Measurements from ENCODE around the gene E2F3. TPM values are rescaled to one million over a fixed set of nuclear protein-coding genes. Genes with fewer than 3 reads are reported as not detected.

The E2F3 gene
- total RNA-seq, 1 donor, result 11.1 TPM

DNA sequence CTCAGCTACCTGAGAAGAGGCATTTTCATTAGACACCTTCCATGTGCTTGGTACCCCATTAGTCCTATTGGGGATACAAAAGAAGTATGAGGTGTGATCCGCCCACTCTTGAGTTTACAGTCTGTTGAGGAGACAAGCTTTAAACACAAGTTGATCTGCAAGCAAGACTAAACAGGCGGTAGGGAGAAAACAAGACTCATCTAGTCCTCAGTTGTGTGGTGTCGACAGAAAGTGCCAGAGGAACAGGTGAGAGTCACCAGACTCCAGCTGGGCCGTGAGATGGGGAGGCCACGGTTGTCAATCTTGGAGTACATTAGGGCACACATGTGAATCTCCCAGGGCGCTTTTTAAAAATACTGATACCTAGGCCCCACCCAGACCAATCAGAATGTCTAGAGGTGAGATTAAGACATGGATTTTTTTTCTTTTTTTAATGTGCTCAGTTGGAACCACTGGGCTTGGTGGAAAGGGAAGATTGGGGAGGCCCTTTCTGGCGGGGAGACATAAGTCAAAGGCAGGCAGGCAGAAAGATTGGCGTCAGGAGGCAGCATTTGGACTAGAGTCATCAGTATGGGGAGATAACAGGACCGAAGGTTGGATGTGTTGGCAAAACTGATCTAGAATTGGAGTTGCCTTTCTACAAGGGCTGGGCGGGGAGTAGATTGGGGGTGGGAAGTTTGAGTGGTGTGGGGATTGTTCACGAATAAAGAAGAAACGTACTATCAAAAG, 10.4 kb downstream of the E2F3 start:
- Histone ChIP-seq H3K4me3 (ENCODE audit: low read length) (no peak overlapping the region), H3K9me3 (ENCODE audit: low read depth, low read length) (no peaks in the 10 kb centered on the region), H3K4me1 (ENCODE audit: insufficient read depth, low read length) (peaks cover 72% of the 10 kb centered on the region), H3K27me3 (ENCODE audit: insufficient read depth, low read length) (no peaks in the 10 kb centered on the region)

DNA sequence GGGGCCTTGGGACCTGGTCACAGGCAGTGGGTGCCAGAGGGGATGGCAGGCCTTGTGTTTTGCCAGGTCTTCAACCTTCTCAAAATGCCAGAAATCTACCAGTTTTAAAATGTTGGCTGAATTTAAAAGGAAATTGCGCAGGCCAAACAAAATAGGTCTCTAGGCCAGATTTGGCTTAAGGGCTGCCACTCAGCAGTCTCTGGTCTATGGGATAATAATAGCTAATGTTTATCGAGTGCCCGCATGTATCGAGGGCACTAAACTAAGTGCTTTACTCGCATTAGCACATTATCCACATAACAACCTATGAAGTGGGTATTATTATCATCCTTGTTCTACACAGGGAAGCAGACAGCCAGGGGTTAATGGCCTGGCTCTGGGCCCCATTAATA, 11.0 kb downstream of the E2F3 start:
- H3K4me1 ChIP-seq (ENCODE audit: insufficient read depth, low read length), result peaks cover 74% of the 10 kb centered on the region
- H3K9me3 ChIP-seq (ENCODE audit: low read depth, low read length), result no peaks in the 10 kb centered on the region
- H3K4me3 ChIP-seq (ENCODE audit: low read length), result no peak overlapping the region
- no peaks in the 10 kb centered on the region for H3K27me3 ChIP-seq (ENCODE audit: insufficient read depth, low read length)

DNA sequence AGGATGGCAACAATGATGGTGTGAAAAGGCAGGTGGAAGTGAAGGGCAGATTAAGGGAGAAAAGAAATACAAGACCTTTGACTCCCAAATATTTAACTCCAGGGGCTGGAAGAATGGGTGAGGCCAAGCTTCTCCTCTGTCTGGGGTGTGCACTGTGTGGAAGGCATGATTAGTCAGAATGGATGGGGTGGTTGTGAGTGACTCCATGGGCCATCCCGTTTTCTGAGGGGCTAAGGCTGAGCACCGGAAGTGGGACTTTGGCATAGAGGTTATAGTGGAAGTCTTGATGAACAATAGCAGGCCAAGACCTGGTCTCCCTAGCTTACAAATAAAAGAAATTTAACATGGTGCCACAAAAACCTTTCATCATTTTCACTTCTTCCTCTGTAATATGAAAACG, 12.1 kb downstream of the E2F3 start:
- H3K9me3 ChIP-seq (ENCODE audit: low read depth, low read length), result no peaks in the 10 kb centered on the region
- H3K4me3 ChIP-seq (ENCODE audit: low read length), result no peak overlapping the region
- H3K27me3 ChIP-seq (ENCODE audit: insufficient read depth, low read length), result no peaks in the 10 kb centered on the region
- H3K4me1 ChIP-seq (ENCODE audit: insufficient read depth, low read length), result peaks cover 78% of the 10 kb centered on the region

DNA sequence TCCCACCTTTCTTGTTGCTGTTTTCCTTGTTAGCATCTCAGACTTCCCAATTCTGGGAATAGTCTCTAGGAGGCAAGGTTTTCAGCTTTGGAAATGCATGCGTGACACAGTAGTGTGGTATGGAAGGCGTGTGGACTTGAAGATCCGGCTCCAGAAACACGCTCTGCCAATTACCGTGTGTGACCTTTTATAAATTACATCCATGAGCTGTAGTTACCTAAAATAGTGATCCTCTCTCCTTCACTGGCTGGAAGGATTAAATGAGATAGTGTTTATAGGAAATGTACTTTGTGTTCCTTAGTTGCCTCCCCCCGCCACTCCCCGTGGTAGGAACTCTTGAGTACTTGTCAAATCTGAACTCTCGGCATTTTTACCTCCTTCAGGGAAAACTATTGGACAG, 13.0 kb downstream of the E2F3 start:
- H3K9me3 ChIP-seq (ENCODE audit: low read depth, low read length), result no peaks in the 10 kb centered on the region
- H3K4me1 ChIP-seq (ENCODE audit: insufficient read depth, low read length), result peaks cover 78% of the 10 kb centered on the region
- no peaks in the 10 kb centered on the region for H3K27me3 ChIP-seq (ENCODE audit: insufficient read depth, low read length)
- no peak overlapping the region for H3K4me3 ChIP-seq (ENCODE audit: low read length)

DNA sequence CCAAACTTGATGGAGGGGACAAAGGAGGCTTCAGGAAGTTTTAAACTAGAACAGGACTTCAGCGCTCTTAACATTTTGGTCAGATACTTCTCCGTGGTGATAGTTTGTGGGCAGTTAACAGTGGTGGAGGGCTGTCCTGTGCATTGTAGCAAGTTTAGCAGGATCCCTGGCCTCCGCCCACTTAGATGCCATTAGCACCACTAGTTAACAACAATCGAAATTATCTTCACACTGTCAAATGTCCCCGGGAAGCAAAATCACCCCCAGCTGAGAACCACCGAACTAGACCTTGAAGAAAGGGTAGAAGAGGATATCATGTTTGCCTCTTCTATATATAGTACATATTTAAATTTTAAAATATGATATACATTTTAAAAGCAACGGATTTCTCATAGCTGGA, 13.6 kb downstream of the E2F3 start:
- Histone ChIP-seq H3K4me1 (ENCODE audit: insufficient read depth, low read length) (peaks cover 72% of the 10 kb centered on the region), H3K4me3 (ENCODE audit: low read length) (no peak overlapping the region), H3K27me3 (ENCODE audit: insufficient read depth, low read length) (no peaks in the 10 kb centered on the region), H3K9me3 (ENCODE audit: low read depth, low read length) (no peaks in the 10 kb centered on the region)

DNA sequence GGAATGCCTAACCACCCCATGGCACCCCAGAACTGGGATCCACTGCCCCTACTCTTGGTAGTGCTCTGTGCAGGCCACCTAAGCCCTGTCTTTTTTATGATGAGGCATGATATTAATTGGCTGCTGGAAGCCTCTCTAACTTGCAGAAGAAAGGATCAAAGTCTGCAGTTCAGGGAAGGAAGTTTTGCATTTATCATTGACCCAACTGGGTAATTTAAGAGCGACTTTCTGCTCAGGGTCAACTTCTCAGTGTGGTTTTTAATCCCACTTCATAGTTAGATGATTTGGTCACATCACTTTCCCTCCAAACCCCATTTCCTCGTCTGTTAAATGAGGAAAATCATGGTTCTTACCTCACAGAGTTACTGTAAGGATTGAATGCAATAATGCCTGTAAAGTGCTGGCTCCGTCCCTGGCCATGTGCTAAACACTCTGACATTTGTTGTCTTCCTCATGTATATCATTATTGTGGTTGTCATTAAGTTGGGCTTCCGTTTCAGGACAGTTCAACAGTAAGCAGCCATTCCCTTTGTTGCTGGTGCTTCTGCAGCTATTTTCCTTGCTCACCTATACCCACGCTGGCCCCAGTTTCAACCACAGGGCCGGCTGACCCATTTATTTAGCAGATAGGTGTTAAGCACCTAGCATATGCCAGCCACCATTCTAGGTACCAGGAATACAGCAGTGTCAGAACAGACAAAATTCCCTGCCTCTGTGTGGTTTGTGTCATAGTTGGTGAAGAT, 14.2 kb downstream of the E2F3 start:
- H3K4me1 ChIP-seq (ENCODE audit: insufficient read depth, low read length), result peaks cover 66% of the 10 kb centered on the region
- no peak overlapping the region for H3K4me3 ChIP-seq (ENCODE audit: low read length)
- H3K9me3 ChIP-seq (ENCODE audit: low read depth, low read length), result no peaks in the 10 kb centered on the region
- H3K27me3 ChIP-seq (ENCODE audit: insufficient read depth, low read length), result no peaks in the 10 kb centered on the region

DNA sequence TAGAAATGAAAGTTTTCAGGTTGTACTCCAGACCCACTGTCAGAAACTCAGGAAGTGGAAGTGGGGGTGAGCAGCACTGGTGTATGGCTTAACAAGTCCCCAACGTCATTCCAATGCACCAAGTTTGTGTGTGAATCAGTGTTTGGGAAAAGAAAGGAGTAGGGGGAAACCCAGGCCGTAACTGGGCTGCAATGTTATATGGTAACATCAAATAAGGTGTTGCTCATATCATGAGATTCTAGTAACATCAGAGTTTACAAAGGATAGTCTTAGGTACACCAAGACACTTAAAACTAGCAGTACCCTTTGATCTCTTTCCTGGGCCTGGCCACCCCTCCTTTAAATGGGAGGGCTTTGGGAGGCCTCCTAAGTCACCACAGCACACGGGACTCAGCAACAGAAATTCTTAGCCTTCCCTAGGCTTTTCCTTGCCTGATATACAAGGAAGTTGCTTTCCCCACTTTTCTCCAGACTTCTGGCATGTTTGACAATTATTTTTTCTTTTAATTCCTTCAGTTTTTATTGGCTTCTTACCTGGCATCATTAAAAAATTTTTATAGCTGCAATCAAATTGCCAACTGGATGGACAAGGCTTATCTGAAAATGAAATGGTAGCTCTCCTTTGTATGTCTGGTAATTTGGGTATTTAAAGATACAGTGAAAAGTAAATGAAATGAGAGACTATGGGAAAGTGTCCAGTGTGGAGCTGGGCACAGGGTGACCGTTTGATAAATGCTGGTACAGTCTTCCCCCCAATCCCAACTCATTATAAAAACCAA, 15.1 kb downstream of the E2F3 start:
- no peak overlapping the region for H3K4me3 ChIP-seq (ENCODE audit: low read length)
- H3K4me1 ChIP-seq (ENCODE audit: insufficient read depth, low read length), result peaks cover 57% of the 10 kb centered on the region
- H3K9me3 ChIP-seq (ENCODE audit: low read depth, low read length), result no peaks in the 10 kb centered on the region
- no peaks in the 10 kb centered on the region for H3K27me3 ChIP-seq (ENCODE audit: insufficient read depth, low read length)

DNA sequence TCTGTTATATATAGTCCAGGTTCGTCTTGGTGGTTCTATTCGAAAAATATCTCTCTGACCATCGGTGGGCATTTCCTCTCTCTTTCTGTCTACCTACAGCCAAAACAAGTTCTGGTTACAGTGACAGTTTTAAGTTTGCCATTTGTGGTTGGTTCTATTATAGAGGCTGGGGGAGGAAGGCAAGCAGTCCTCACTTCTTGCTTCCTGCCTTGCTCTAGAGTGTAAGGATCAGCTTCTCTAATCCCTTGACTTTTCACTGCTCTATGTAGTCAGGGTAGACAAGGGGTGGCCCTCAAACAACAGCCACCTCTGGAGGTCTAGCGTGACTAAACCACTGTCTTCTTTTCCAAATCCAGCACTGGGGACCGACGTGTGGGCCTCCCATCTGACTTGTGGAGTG, 16.1 kb downstream of the E2F3 start:
- H3K27me3 ChIP-seq (ENCODE audit: insufficient read depth, low read length), result no peaks in the 10 kb centered on the region
- peaks cover 51% of the 10 kb centered on the region for H3K4me1 ChIP-seq (ENCODE audit: insufficient read depth, low read length)
- H3K4me3 ChIP-seq (ENCODE audit: low read length), result no peak overlapping the region
- H3K9me3 ChIP-seq (ENCODE audit: low read depth, low read length), result no peaks in the 10 kb centered on the region

DNA sequence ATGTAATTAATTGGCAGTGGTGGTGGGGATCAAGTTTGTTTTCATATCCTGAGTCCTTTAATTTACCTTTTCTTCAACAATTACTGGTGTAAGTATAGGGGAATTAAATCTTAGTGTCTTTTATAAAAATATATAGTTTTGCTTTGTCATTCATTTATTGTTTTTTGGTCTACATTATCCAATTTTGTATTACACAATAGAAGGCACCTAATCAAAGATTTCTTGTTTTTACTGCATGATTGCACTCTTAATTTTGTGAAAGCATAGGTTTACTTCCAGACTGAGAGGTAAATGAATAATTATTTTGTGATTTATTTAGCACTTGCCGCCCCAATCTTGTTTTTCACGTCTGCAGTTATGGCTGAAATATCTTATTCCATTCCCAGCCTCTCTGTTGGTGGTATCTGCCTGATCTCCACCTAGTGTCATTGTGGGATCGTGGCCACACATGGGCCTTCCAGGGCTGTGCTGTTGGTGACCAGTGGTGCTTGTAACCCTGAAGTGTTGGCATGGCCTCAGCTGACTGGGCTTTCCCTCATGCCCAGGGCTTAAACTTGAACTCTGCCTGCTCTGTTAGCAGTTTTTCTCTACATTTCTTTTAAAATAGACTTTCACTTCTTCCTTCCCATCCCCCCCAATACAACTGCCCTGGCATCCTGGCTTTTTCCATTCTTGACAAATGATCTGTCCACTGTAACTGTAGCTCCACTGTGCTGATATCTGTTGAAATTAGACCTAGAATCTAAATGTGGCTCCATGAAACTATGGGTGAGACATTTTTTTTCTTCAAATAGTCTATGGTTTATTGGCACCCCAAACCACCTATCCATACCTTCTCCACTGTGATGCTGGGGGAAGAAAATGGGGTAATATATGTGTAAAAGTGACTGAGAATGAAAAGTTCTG, 24.8 kb downstream of the E2F3 start:
- H3K4me3 ChIP-seq (ENCODE audit: low read length), result no peak overlapping the region
- no peaks in the 10 kb centered on the region for H3K27me3 ChIP-seq (ENCODE audit: insufficient read depth, low read length)
- peaks cover 48% of the 10 kb centered on the region for H3K4me1 ChIP-seq (ENCODE audit: insufficient read depth, low read length)
- H3K9me3 ChIP-seq (ENCODE audit: low read depth, low read length), result no peaks in the 10 kb centered on the region

DNA sequence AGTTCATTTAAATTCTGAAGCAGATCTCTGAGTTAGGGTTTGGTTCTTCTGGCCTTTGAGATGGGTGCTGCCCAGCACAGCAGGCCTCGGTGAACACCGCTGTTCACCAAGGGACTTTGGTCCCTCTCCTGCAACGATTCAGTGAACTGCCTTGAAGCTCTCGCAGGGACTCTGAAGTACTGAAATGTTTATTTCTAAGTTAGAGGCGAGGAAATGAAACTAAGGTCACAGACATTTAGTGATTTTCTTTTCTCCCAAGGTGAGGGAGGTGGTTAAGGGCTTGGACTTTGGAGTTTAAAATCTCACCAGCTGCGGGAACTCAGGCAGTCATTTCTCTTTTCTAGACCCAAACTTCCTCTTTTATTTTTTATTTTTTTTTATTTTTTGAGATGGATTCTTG, 26.2 kb downstream of the E2F3 start:
- no peaks in the 10 kb centered on the region for H3K9me3 ChIP-seq (ENCODE audit: low read depth, low read length)
- H3K4me3 ChIP-seq (ENCODE audit: low read length), result no peak overlapping the region
- H3K4me1 ChIP-seq (ENCODE audit: insufficient read depth, low read length), result peaks cover 48% of the 10 kb centered on the region
- H3K27me3 ChIP-seq (ENCODE audit: insufficient read depth, low read length), result no peaks in the 10 kb centered on the region

DNA sequence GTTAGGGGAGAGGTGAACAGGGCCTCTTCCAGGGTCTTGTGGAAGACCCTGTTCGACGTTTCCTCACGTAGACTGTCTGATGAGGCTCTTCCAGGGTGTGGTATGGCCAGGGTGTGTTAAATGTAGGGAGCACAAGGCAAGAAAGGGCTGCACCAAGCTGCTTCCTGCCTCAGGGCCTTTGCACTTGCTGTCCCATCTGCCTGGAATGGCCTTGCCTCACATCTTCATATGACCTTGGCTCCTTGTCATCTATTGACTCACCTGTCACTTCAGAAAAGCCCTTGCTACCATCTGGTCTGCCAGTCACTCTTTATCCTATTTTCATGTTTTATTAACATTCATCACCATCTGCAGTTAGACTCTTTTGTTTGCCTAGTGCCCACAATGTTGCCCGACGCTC, 31.0 kb downstream of the E2F3 start:
- Histone ChIP-seq H3K27me3 (ENCODE audit: insufficient read depth, low read length) (no peaks in the 10 kb centered on the region), H3K4me1 (ENCODE audit: insufficient read depth, low read length) (peaks cover 10% of the 10 kb centered on the region), H3K4me3 (ENCODE audit: low read length) (no peak overlapping the region), H3K9me3 (ENCODE audit: low read depth, low read length) (no peaks in the 10 kb centered on the region)

DNA sequence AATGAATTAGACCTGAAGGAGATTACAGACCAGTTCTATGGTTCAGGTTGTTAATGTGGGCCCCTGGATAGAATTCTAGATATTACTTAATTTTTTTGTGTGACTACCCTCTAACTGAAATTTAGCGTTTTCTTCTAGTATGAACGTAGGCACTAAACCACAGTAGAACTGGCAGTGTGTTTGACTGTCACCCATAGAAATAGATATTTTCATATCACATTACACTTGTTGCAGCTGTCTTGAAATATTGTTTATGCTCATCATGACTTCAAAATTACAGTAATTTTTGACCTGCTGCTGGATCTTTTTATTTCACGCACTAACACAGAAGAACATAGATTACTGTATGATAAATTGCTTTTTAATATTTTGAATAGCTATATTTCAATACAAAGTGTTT, 31.6 kb downstream of the E2F3 start:
- Histone ChIP-seq H3K4me3 (ENCODE audit: low read length) (no peak overlapping the region), H3K27me3 (ENCODE audit: insufficient read depth, low read length) (no peaks in the 10 kb centered on the region), H3K9me3 (ENCODE audit: low read depth, low read length) (no peaks in the 10 kb centered on the region), H3K4me1 (ENCODE audit: insufficient read depth, low read length) (peaks cover 3% of the 10 kb centered on the region)

DNA sequence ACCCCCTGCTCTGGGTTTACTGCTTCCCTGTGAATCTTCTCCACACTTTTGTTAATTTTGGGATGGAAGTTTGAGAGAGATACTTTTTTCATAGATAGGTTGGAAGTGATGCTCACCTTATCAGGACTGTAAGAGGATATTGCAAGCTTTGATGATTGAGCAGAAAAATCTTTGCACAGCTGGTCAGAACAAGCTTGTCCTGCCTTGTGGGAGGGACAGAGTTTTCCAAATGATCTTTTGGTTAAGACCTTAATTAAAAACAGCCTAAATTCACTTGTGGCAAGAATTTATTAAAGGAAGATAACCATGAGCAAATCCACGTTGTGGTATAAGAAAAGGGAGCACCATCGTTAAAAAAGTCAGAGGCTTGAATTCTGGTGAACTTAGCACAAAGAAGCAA, 32.2 kb downstream of the E2F3 start:
- no peak overlapping the region for H3K4me3 ChIP-seq (ENCODE audit: low read length)

DNA sequence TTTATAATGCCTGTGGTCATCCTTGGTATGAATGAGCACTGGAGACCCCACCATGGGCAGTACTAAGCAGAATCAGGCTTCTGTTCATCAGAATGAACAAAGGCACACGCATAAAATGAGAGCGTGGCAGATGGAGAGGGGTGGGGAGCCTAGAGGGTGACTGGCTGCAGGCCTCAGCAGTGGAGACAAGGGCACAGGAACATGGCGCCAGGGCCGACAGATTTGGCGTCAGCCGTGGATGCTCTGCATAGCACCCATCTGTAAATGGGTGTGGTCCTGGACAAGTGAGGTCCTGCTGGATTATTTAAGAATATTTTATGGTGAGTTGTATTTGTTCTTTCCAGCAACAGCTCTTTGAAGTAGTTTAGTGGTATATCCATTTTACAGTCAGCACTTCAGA, 33.1 kb downstream of the E2F3 start:
- Histone ChIP-seq H3K27me3 (ENCODE audit: insufficient read depth, low read length) (no peaks in the 10 kb centered on the region), H3K4me1 (ENCODE audit: insufficient read depth, low read length) (no peaks in the 10 kb centered on the region), H3K9me3 (ENCODE audit: low read depth, low read length) (no peaks in the 10 kb centered on the region), H3K4me3 (ENCODE audit: low read length) (no peak overlapping the region)

More for the DNA sequence above, 32.2 kb downstream of the E2F3 start:
- Histone ChIP-seq H3K9me3 (ENCODE audit: low read depth, low read length) (no peaks in the 10 kb centered on the region), H3K27me3 (ENCODE audit: insufficient read depth, low read length) (no peaks in the 10 kb centered on the region), H3K4me1 (ENCODE audit: insufficient read depth, low read length) (no peaks in the 10 kb centered on the region)

All from mononuclear cell (primary cell).